ENCODE data around the gene TNRC18. TPM values are rescaled to one million over a fixed set of nuclear protein-coding genes. Genes with fewer than 3 reads are reported as not detected.

The TNRC18 gene
- total RNA-seq, 1 donor from 2014 or later, result 43.3 TPM

GRCh38 chr7:5428478-5429252 is 5.0 kb upstream of the TNRC18 start:
- Mint-ChIP-seq H3K9me3 (no peaks in the 10 kb centered on the region), H3K27me3 (peaks cover 62% of the 10 kb centered on the region), H3K36me3 (ENCODE audit: low read depth) (peaks cover 1% of the 10 kb centered on the region), H3K27ac (peak overlapping the region; percentile 20), H3K4me1 (peaks cover 17% of the 10 kb centered on the region), H3K4me3 (peak overlapping the region; percentile 28)
- peak; percentile 66 for DNase-seq
- intact Hi-C loops (cut with micrococcal nuclease), result no loop called here

GRCh38 chr7:5426226-5426475 is 2.5 kb upstream of the TNRC18 start:
- intact Hi-C loops (cut with micrococcal nuclease), result no loop called here
- H3K9me3 Mint-ChIP-seq, result no peaks in the 10 kb centered on the region
- peaks cover 16% of the 10 kb centered on the region for H3K4me1 Mint-ChIP-seq
- DNase-seq, result no peak
- H3K27ac Mint-ChIP-seq, result no peak overlapping the region
- no peak overlapping the region for H3K4me3 Mint-ChIP-seq
- peaks cover 1% of the 10 kb centered on the region for H3K36me3 Mint-ChIP-seq (ENCODE audit: low read depth)
- H3K27me3 Mint-ChIP-seq, result peaks cover 58% of the 10 kb centered on the region

DNA sequence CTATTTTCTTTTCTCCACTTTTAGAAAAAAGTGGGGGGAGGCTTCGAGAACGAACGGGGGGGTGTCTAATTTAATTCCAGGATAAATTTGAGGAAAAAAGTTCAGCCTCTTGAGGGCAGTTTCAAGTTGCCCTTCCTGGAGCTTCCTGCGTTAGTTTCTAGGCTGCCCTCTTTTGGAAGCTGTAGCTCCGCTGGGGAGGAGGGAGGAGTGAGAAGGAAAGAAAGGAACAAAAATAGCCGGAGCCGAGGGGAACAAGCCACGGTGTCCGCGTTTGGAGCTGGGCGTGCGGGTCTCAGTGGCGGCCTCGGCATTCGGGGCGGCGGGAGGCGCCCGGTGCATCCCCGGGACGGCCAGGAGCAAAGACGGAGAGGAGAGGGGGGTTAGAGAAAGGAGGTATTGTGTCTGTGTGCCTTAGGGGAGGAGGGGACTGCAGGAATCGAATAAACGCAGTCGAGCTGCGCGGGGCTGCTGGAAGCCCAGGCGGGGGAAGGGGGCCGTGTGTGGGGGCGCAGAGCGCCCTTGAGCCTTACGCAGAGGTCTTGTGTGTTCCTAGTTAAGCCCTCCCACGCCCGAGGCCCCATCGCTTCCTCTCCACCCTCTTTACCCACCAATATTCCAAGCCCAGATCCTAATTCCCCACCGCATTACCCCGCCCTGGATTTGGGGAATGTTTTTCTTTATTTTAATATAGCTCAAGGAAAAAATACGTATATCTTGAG is 2.0 kb upstream of the TNRC18 start:
- intact Hi-C loops (cut with micrococcal nuclease), result loop anchor here (2.0 kb wide), 1 partner anchor 29 kb away; no protein-coding TSS in a partner anchor
- DNase-seq, result peak; percentile 68
- Mint-ChIP-seq H3K9me3 (no peaks in the 10 kb centered on the region), H3K27ac (peak overlapping the region; percentile 77), H3K4me3 (peak overlapping the region; percentile 41), H3K27me3 (peaks cover 59% of the 10 kb centered on the region), H3K4me1 (peaks cover 16% of the 10 kb centered on the region), H3K36me3 (ENCODE audit: low read depth) (peaks cover 1% of the 10 kb centered on the region)

- Mint-ChIP-seq H3K4me3 (peak overlapping the region; percentile 81), H3K9me3 (no peaks in the 10 kb centered on the region), H3K4me1 (peaks cover 17% of the 10 kb centered on the region), H3K27ac (peak overlapping the region; percentile 66), H3K36me3 (ENCODE audit: low read depth) (peaks cover 1% of the 10 kb centered on the region), H3K27me3 (peaks cover 56% of the 10 kb centered on the region)
- intact Hi-C loops (cut with micrococcal nuclease), result loop anchor here (2.0 kb wide), 1 partner anchor 28 kb away; no protein-coding TSS in a partner anchor
- DNase-seq, result peak; percentile 68
Observed at GRCh38 chr7:5424749-5425506, 1.3 kb upstream of the TNRC18 start.

- Mint-ChIP-seq H3K9me3 (no peaks in the 10 kb centered on the region), H3K27ac (peak overlapping the region; percentile 71), H3K4me1 (peaks cover 14% of the 10 kb centered on the region), H3K36me3 (ENCODE audit: low read depth) (peaks cover 1% of the 10 kb centered on the region), H3K4me3 (peak overlapping the region; percentile 81), H3K27me3 (peaks cover 54% of the 10 kb centered on the region)
- intact Hi-C loops (cut with micrococcal nuclease), result loop anchor here (2.0 kb wide), 1 partner anchor 27 kb away; no protein-coding TSS in a partner anchor
- DNase-seq, result peak; percentile 82
Observed at GRCh38 chr7:5423976-5424748, 528 bp upstream of the TNRC18 start.

- Mint-ChIP-seq H3K4me3 (peak overlapping the region; percentile 68), H3K27ac (no peak overlapping the region), H3K4me1 (peaks cover 18% of the 10 kb centered on the region), H3K9me3 (no peaks in the 10 kb centered on the region), H3K36me3 (ENCODE audit: low read depth) (peaks cover 1% of the 10 kb centered on the region), H3K27me3 (peaks cover 63% of the 10 kb centered on the region)
- peak; percentile 64 for DNase-seq
- intact Hi-C loops (cut with micrococcal nuclease), result no loop called here
Observed at GRCh38 chr7:5422396-5423305, 983 bp downstream of the TNRC18 start.

GRCh38 chr7:5421714-5422395 is 1.8 kb downstream of the TNRC18 start:
- Mint-ChIP-seq H3K4me3 (peak overlapping the region; percentile 68), H3K27me3 (peaks cover 63% of the 10 kb centered on the region), H3K4me1 (peaks cover 17% of the 10 kb centered on the region), H3K36me3 (ENCODE audit: low read depth) (peaks cover 1% of the 10 kb centered on the region), H3K27ac (no peak overlapping the region), H3K9me3 (no peaks in the 10 kb centered on the region)
- DNase-seq, result peak; percentile 71
- intact Hi-C loops (cut with micrococcal nuclease), result no loop called here

DNA sequence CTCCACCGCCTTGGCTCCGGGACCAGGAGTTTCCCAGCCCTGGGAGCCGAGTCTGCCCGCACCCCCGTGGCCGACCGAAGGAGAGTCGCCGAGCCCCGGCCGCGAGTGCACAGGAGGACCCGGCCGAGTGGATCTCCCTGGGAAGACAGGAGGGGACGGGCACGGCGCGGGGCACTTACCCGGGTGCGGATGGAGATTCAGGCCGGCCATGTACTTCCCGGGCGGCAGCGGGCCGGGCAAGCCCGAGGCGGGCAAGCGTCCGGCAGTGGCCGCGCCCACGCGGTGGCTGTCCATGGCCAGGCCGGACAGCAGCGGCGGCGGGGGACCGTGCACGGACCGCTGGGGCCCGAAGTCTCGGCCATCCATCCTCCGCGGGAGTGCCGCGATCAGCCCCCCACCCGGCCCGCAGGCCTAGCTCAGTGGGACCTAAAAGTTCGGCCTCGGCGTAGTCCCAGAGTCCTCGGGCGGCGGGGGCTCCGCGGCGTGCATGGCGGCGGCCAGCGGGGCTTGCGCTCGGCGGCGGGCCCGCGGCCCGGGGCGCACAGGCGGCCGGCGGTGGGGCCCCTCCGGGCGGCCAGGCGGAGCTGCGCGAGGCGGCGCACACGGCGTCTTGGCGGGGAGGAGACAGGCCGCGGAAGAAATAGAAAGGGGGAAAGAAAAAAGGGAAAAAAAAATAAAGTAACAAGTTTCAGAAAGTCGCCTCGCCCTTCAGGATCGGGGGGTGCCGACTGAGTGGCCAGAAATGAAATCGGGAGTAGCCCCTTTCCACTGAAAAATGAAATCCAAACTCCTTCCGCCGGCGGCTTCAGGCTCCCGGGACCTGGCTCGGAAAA is 2.5 kb downstream of the TNRC18 start:
- peaks cover 1% of the 10 kb centered on the region for H3K36me3 Mint-ChIP-seq (ENCODE audit: low read depth)
- DNase-seq, result peak; percentile 68
- H3K9me3 Mint-ChIP-seq, result no peaks in the 10 kb centered on the region
- peaks cover 63% of the 10 kb centered on the region for H3K27me3 Mint-ChIP-seq
- peaks cover 17% of the 10 kb centered on the region for H3K4me1 Mint-ChIP-seq
- no peak overlapping the region for H3K27ac Mint-ChIP-seq
- intact Hi-C loops (cut with micrococcal nuclease), result no loop called here
- peak overlapping the region; percentile 68 for H3K4me3 Mint-ChIP-seq

- peak overlapping the region; percentile 56 for H3K4me3 Mint-ChIP-seq
- intact Hi-C loops (cut with micrococcal nuclease), result no loop called here
Observed at GRCh38 chr7:5420067-5420880, 3.4 kb downstream of the TNRC18 start.

DNA sequence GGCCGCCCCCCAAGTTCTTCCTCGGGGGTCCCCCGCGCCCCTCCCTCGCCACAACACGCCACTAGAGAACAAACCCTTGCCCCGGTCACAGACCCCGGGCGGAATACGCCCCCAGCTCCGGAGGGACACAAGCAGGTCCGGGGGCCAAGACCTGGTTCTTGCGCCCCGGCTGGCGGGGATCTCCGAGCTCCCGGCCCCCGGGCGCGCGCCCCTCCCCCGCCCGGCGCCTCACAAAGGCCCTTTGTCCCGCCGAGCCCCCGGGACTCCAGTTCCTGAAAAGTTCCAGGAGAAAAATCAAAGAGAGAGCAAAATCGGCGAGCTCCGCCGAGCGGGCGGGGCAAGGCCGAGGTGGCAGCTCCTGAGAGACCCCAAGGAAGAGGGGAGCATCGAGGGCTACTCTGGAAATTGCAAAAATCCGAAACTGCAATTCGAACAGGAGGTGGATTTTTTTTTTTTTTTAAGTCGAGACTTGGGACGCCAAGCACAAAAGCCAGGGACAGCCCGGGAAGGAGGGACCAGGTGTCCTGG is 4.0 kb downstream of the TNRC18 start:
- Mint-ChIP-seq H3K36me3 (ENCODE audit: low read depth) (peaks cover 1% of the 10 kb centered on the region), H3K9me3 (no peaks in the 10 kb centered on the region), H3K27ac (no peak overlapping the region), H3K27me3 (peaks cover 58% of the 10 kb centered on the region), H3K4me3 (peak overlapping the region; percentile 50), H3K4me1 (peaks cover 11% of the 10 kb centered on the region)
- intact Hi-C loops (cut with micrococcal nuclease), result no loop called here
- no peak for DNase-seq

More at GRCh38 chr7:5420067-5420880, 3.4 kb downstream of the TNRC18 start:
- Mint-ChIP-seq H3K27me3 (peaks cover 56% of the 10 kb centered on the region), H3K36me3 (ENCODE audit: low read depth) (peaks cover 1% of the 10 kb centered on the region), H3K27ac (peak overlapping the region; percentile 11), H3K9me3 (no peaks in the 10 kb centered on the region), H3K4me1 (peaks cover 14% of the 10 kb centered on the region)
- peak; percentile 71 for DNase-seq

- no peak overlapping the region for H3K27ac Mint-ChIP-seq
- H3K9me3 Mint-ChIP-seq, result no peaks in the 10 kb centered on the region
- H3K4me1 Mint-ChIP-seq, result peaks cover 8% of the 10 kb centered on the region
- H3K36me3 Mint-ChIP-seq (ENCODE audit: low read depth), result no peaks in the 10 kb centered on the region
- H3K4me3 Mint-ChIP-seq, result peak overlapping the region; percentile 37
- peaks cover 64% of the 10 kb centered on the region for H3K27me3 Mint-ChIP-seq
- DNase-seq, result no peak
- intact Hi-C loops (cut with micrococcal nuclease), result no loop called here
Observed at GRCh38 chr7:5418285-5418582, 5.4 kb downstream of the TNRC18 start.
